Aorta (tissue), 5 donors: ENCODE measurements around the gene SCN10A. TPM values are rescaled to one million over a fixed set of nuclear protein-coding genes. Genes with fewer than 3 reads are reported as not detected.

Source experiments
- ATAC-seq: fragments of 200-7000 bp; cut with Tn5 transposase; one replicate; pipeline ENCODE4 v1.9.1; 2022; ENCODE audit warnings: moderate library complexity; ENCODE audit not compliant: low FRiP score
- DNase-seq, 2 donors: peaks; one replicate each; pipeline ENCODE4 v3.0.0-alpha.2; 2020
- H3K27ac ChIP-seq, 2 donors: one replicate each; pipeline ENCODE4 v1.5.1; 2013; ENCODE audit warnings: low read length in 2 of 2, mild to moderate bottlenecking in 2 of 2, moderate library complexity in 2 of 2, control low read depth in 1 of 2, inconsistent platforms in 1 of 2, low read depth in 1 of 2
- H3K27me3 ChIP-seq, 2 donors: one replicate each; pipeline ENCODE4 v1.6.1; 2013; ENCODE audit warnings: control low read depth in 1 of 2, low read length in 1 of 2, mild to moderate bottlenecking in 1 of 2, moderate library complexity in 1 of 2; ENCODE audit not compliant: insufficient read depth in 2 of 2, control insufficient read depth in 1 of 2
- H3K36me3 ChIP-seq, 2 donors: one replicate each; pipeline ENCODE4 v1.6.1; 2013; ENCODE audit warnings: control low read depth in 1 of 2, low read length in 1 of 2, mild to moderate bottlenecking in 1 of 2; ENCODE audit not compliant: insufficient read depth in 2 of 2, control insufficient read depth in 1 of 2
- H3K4me1 ChIP-seq, 2 donors: one replicate each; pipeline ENCODE4 v1.6.1; 2013; ENCODE audit warnings: low read length in 2 of 2, control low read depth in 1 of 2, mild to moderate bottlenecking in 1 of 2, moderate library complexity in 1 of 2; ENCODE audit not compliant: insufficient read depth in 2 of 2, control insufficient read depth in 1 of 2
- H3K4me3 ChIP-seq, 2 donors: one replicate each; pipeline ENCODE4 v1.5.1; 2013; ENCODE audit warnings: low read length in 2 of 2, control low read depth in 1 of 2, mild to moderate bottlenecking in 1 of 2
- H3K9me3 ChIP-seq: one replicate; pipeline ENCODE4 v1.6.1; 2013; ENCODE audit warnings: mild to moderate bottlenecking, low read length; ENCODE audit not compliant: control insufficient read depth
- WGBS, 2 donors: extraction: QIAGEN DNeasy Blood & Tissue Kit; methylation state at CpG; one replicate each; pipeline ENCODE4 v1.1.7; 2013; 5-methylcytosine and 5-hydroxymethylcytosine counted together
- intact Hi-C, 2 donors: fragments of 100-400 bp; cut with DNase I; formaldehyde crosslinking; loops; one replicate each; pipeline versions ENCODE4 v1.14.2 to v1.15.0; 2022
- polyA plus RNA-seq, 2 donors: library from polyadenylated mRNA; stranded (reverse); fragments of 200-250 nt; gene quantifications; one replicate each; pipeline ENCODE4 v1.2.3, GENCODE V29; 2013
- total RNA-seq, 2 donors: library from RNA; stranded (reverse); fragmentation: NEBNext Ultra II Directional; extraction: Animal tissue kit (Norgen Biotek cat#: 25700); gene quantifications; one replicate each; pipeline ENCODE4 v1.2.1, GENCODE V29; 2021
- donor health status: healthy with polysubstance abuse.
- donor health status: Bipolar disorder and iron deficiency.
- donor health status: DM: no; HTN: no; CAD: no.
- donor health status: DM: no; HTN: no; CAD: no.
- donor health status: DM: yes; HTN: yes; CAD: no.

Gene SCN10A
- total and polyA plus RNA-seq, 4 donors = not detected

- Histone ChIP-seq H3K36me3 (no peaks in the 10 kb centered on the region), H3K4me3 (no peak overlapping the region), H3K27ac (no peak overlapping the region), H3K9me3 (no peaks in the 10 kb centered on the region), H3K27me3 (no peaks in the 10 kb centered on the region), H3K4me1 (no peaks in the 10 kb centered on the region)
- ATAC-seq (no peak), DNase-seq (no peak)
- 80 to 84% methylated on average over 3 of the region's 3 CpGs for WGBS, 2 donors
- intact Hi-C loops = no loop called here
Observed at GRCh38 chr3:38702231-38702630, 113.8 kb downstream of the SCN10A start.

- intact Hi-C loops = no loop called here
- WGBS, 2 donors = 66 to 68% methylated on average over 5 of the region's 5 CpGs
- ATAC-seq = no peak
Observed at GRCh38 chr3:38698760-38699159, 117.3 kb downstream of the SCN10A start.

GRCh38 chr3:38698061-38698460 is 118.0 kb downstream of the SCN10A start:
- H3K36me3 ChIP-seq = no peaks in the 10 kb centered on the region
- H3K27ac ChIP-seq = no peak overlapping the region
- no peaks in the 10 kb centered on the region for H3K4me1 ChIP-seq
- H3K4me3 ChIP-seq = no peak overlapping the region
- ATAC-seq (no peak), DNase-seq (no peak)
- WGBS, 2 donors = 95% methylated on average over 12 of the region's 12 CpGs
- intact Hi-C loops = no loop called here
- no peaks in the 10 kb centered on the region for H3K9me3 ChIP-seq
- H3K27me3 ChIP-seq = no peaks in the 10 kb centered on the region

More at GRCh38 chr3:38698760-38699159, 117.3 kb downstream of the SCN10A start:
- no peaks in the 10 kb centered on the region for H3K9me3 ChIP-seq
- no peaks in the 10 kb centered on the region for H3K4me1 ChIP-seq
- DNase-seq = no peak
- no peaks in the 10 kb centered on the region for H3K36me3 ChIP-seq
- no peak overlapping the region for H3K27ac ChIP-seq
- H3K27me3 ChIP-seq = no peaks in the 10 kb centered on the region
- H3K4me3 ChIP-seq = no peak overlapping the region

- Histone ChIP-seq H3K4me3 (no peak overlapping the region), H3K27me3 (no peaks in the 10 kb centered on the region), H3K4me1 (no peaks in the 10 kb centered on the region), H3K27ac (no peak overlapping the region), H3K9me3 (no peaks in the 10 kb centered on the region), H3K36me3 (no peaks in the 10 kb centered on the region)
- DNase-seq (no peak), ATAC-seq (no peak)
- WGBS, 2 donors = 56 to 60% methylated on average over 2 of the region's 2 CpGs
- intact Hi-C loops = no loop called here
Observed at GRCh38 chr3:38696034-38696433, 120.0 kb downstream of the SCN10A start.

GRCh38 chr3:38690185-38690584 is 125.8 kb downstream of the SCN10A start:
- intact Hi-C loops = no loop called here
- no peaks in the 10 kb centered on the region for H3K9me3 ChIP-seq
- DNase-seq = no peak
- H3K27me3 ChIP-seq = no peaks in the 10 kb centered on the region
- no peaks in the 10 kb centered on the region for H3K36me3 ChIP-seq
- WGBS, 2 donors = 62 to 90% methylated on average over 2 of the region's 2 CpGs
- no peak overlapping the region for H3K27ac ChIP-seq
- no peak for ATAC-seq
- no peak overlapping the region for H3K4me3 ChIP-seq
- no peaks in the 10 kb centered on the region for H3K4me1 ChIP-seq

GRCh38 chr3:38689774-38690173 is 126.2 kb downstream of the SCN10A start:
- Histone ChIP-seq H3K4me1 (no peaks in the 10 kb centered on the region), H3K27me3 (no peaks in the 10 kb centered on the region), H3K27ac (no peak overlapping the region), H3K4me3 (no peak overlapping the region), H3K36me3 (no peaks in the 10 kb centered on the region), H3K9me3 (no peaks in the 10 kb centered on the region)
- ATAC-seq (no peak), DNase-seq (no peak)
- intact Hi-C loops = no loop called here
- WGBS, 2 donors = 73 to 81% methylated on average over 3 of the region's 3 CpGs

GRCh38 chr3:38689346-38689745 is 126.7 kb downstream of the SCN10A start:
- 85 to 86% methylated on average over 4 of the region's 4 CpGs for WGBS, 2 donors
- intact Hi-C loops = no loop called here
- no peaks in the 10 kb centered on the region for H3K9me3 ChIP-seq
- H3K27ac ChIP-seq = no peak overlapping the region
- H3K4me3 ChIP-seq = no peak overlapping the region
- H3K4me1 ChIP-seq = no peaks in the 10 kb centered on the region
- H3K36me3 ChIP-seq = no peaks in the 10 kb centered on the region
- H3K27me3 ChIP-seq = no peaks in the 10 kb centered on the region
- ATAC-seq (no peak), DNase-seq (no peak)

- intact Hi-C loops = no loop called here
- no peak for DNase-seq
Observed at GRCh38 chr3:38687321-38687720, 128.7 kb downstream of the SCN10A start.

GRCh38 chr3:38684546-38684945 is 131.5 kb downstream of the SCN10A start:
- WGBS, 2 donors = 46 to 48% methylated on average over 5 of the region's 5 CpGs
- H3K4me1 ChIP-seq = no peaks in the 10 kb centered on the region
- no peak overlapping the region for H3K4me3 ChIP-seq
- no peak overlapping the region for H3K27ac ChIP-seq
- H3K27me3 ChIP-seq = no peaks in the 10 kb centered on the region
- intact Hi-C loops = no loop called here
- DNase-seq (no peak), ATAC-seq (no peak)
- no peaks in the 10 kb centered on the region for H3K36me3 ChIP-seq
- no peaks in the 10 kb centered on the region for H3K9me3 ChIP-seq

More at GRCh38 chr3:38687321-38687720, 128.7 kb downstream of the SCN10A start:
- Histone ChIP-seq H3K4me1 (no peaks in the 10 kb centered on the region), H3K36me3 (no peaks in the 10 kb centered on the region), H3K4me3 (no peak overlapping the region), H3K27me3 (no peaks in the 10 kb centered on the region), H3K9me3 (no peaks in the 10 kb centered on the region), H3K27ac (no peak overlapping the region)
- ATAC-seq = no peak
- WGBS, 2 donors = 60 to 61% methylated on average over 2 of the region's 2 CpGs
